Fibroblast of mammary gland (primary cell): Measurements from ENCODE around the gene PCED1A.

Experiments
- DNase-seq: peaks from one replicate; pipeline ENCODE4 v3.0.0-alpha.2; 2010; ENCODE audit warnings: low read depth
- H3K4me3 ChIP-seq: 2 replicates; pipeline ENCODE4 v1.5.1; 2011; ENCODE audit warnings: low read depth, mild to moderate bottlenecking, low read length, moderate library complexity; ENCODE audit not compliant: control insufficient read depth
- TF ChIP-seq, protein P1 (sequence below): conservative IDR thresholded peaks from 2 replicates; pipeline ENCODE4 v1.5.1; 2011; ENCODE audit warnings: low read depth, low read length, inconsistent platforms; ENCODE audit not compliant: control insufficient read depth, insufficient read depth

Gene PCED1A

GRCh38 chr20:2795451-2795850 is 45.0 kb downstream of the PCED1A start:
- no peak for DNase-seq
- TF ChIP-seq, protein P1, sequence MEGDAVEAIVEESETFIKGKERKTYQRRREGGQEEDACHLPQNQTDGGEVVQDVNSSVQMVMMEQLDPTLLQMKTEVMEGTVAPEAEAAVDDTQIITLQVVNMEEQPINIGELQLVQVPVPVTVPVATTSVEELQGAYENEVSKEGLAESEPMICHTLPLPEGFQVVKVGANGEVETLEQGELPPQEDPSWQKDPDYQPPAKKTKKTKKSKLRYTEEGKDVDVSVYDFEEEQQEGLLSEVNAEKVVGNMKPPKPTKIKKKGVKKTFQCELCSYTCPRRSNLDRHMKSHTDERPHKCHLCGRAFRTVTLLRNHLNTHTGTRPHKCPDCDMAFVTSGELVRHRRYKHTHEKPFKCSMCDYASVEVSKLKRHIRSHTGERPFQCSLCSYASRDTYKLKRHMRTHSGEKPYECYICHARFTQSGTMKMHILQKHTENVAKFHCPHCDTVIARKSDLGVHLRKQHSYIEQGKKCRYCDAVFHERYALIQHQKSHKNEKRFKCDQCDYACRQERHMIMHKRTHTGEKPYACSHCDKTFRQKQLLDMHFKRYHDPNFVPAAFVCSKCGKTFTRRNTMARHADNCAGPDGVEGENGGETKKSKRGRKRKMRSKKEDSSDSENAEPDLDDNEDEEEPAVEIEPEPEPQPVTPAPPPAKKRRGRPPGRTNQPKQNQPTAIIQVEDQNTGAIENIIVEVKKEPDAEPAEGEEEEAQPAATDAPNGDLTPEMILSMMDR = no peak
- no peak overlapping the region for H3K4me3 ChIP-seq

DNA sequence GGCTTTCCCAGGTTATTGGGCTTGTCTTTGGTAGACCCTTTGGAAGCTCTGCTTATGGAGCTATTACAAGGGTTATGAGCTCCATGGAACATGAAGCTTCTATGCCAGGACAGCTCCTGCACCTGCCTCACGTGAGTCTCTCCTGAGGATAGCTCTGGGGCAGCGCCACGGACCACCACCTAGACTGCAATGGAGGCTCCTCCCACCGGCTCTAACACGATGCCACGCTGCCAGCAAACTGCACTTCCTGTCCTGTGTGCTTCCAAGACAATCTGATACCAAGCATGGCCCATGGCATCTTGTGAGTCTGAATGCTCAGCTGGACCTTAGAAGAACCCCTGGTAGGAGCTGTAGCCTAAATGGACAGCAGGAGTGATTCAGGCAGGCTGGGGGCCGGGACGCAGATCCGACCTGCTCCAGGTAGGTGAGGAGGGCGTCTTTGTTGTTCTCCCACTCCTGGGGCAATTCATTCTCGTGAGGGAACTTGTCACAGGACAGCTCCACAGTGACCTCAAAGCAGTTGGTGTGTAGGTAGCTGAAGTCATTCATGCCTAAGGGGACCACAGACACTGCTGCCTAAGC is 45.5 kb downstream of the PCED1A start:
- TF ChIP-seq, protein P1 = no peak
- H3K4me3 ChIP-seq = no peak overlapping the region
- DNase-seq = no peak

DNA sequence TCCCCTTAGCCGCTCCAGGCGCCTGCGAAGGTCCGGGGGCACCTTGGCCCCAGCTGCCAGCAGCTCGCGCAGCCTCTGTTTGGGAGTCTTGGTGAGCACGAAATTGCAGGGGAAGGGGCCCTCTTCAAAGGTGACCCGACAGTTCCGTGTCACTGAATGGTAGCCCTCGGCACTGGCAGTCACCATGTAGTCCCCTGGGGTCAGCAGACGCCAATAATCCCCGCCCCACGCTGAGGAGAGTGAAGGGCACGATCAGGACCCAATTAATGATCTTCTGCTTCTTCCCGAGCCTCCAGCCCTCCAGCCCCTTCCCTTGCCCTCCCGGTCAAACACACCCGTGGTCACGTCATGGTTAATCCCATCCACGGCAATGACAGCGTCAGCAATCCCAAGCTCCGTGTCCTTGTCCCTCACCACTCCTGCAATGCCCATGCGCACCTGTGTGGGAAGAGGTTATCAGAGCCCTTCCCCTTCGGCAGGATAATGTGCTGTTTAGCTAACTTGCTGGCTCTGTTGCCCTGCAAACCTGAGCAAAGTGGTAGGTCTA is 46.2 kb downstream of the PCED1A start:
- no peak overlapping the region for H3K4me3 ChIP-seq
- no peak for DNase-seq
- TF ChIP-seq, protein P1 = no peak

GRCh38 chr20:2793471-2793870 is 47.0 kb downstream of the PCED1A start:
- DNase-seq = no peak
- TF ChIP-seq, protein P1 = no peak
- no peak overlapping the region for H3K4me3 ChIP-seq
